Chondrocyte (in vitro differentiated cells): ENCODE data around the gene TFPI. TPM values are rescaled to one million over a fixed set of nuclear protein-coding genes. Genes with fewer than 3 reads are reported as not detected.

Experiments used
- DNase-seq: peaks from one replicate; pipeline ENCODE4 v3.0.0; 2021; ENCODE audit warnings: mixed read lengths, low spot score
- H3K27ac Mint-ChIP-seq: one replicate; pipeline ENCODE4 v1.8.0; 2021; ENCODE audit warnings: mild to moderate bottlenecking, moderate library complexity, mixed read lengths; ENCODE audit not compliant: unreplicated experiment
- H3K27me3 Mint-ChIP-seq: 2 replicates; pipeline ENCODE4 v1.8.0; 2021; ENCODE audit warnings: low read depth, mixed read lengths
- H3K36me3 Mint-ChIP-seq: 2 replicates; pipeline ENCODE4 v1.8.0; 2021; ENCODE audit warnings: low read depth, mixed read lengths
- H3K4me1 Mint-ChIP-seq: 2 replicates; pipeline ENCODE4 v1.8.0; 2021; ENCODE audit warnings: low read depth, mild to moderate bottlenecking, mixed read lengths
- H3K4me3 Mint-ChIP-seq: one replicate; pipeline ENCODE4 v1.8.0; 2021; ENCODE audit warnings: mild to moderate bottlenecking, moderate library complexity, mixed read lengths; ENCODE audit not compliant: unreplicated experiment
- H3K9me3 Mint-ChIP-seq: 2 replicates; pipeline ENCODE4 v1.8.0; 2021; ENCODE audit warnings: low read depth, mixed read lengths
- total RNA-seq: library from RNA; stranded (reverse); gene quantifications from 3 replicates; pipeline ENCODE4 v1.2.1, GENCODE V29; 2021
- TF ChIP-seq, protein P1 (sequence below): fragments of 200-600 bp; sonication (generic); IDR thresholded peaks from 2 replicates; pipeline ENCODE4 v1.5.0; 2021; ENCODE audit warnings: antibody characterized with exemption, mild to moderate bottlenecking, moderate library complexity

The TFPI gene
- total RNA-seq, 1 donor from 2014 or later = 161 TPM

DNA sequence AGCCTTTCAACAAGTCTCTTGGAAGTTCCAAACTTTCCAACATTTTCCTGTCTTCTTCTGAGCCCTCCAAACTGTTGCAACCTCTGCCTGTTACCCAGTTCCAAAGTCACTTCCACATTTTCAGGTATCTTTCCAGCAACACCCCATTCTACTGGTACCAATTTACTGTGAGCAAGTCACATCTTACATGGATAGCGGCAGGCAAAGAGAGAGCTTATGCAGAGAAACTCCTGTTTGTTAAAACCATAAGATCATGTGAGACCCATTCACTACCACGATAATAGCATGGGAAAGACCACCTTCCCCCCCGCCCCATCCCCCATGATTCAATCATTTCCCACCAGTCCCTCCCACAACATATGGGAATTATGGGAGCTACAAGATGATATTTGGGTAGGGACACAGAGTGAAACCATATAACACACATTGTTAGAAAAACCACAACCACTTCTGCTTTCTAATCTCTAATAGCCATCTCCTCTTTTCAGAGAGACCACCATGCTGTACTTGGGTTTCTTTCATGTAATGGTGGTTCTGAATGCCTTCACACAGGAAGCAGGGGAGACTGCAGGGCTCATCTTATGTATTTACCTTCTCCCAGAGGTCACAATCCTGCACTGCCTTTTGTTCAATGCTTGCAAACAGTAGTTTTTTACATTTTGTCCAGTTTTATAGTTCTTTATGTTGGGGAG is 60.2 kb downstream of the TFPI start:
- no peak for DNase-seq
- Mint-ChIP-seq H3K36me3 (peaks cover 36% of the 10 kb centered on the region), H3K27ac (no peak overlapping the region), H3K27me3 (no peaks in the 10 kb centered on the region), H3K4me3 (no peak overlapping the region), H3K4me1 (peaks cover 1% of the 10 kb centered on the region), H3K9me3 (peaks cover 8% of the 10 kb centered on the region)
- TF ChIP-seq, protein P1, sequence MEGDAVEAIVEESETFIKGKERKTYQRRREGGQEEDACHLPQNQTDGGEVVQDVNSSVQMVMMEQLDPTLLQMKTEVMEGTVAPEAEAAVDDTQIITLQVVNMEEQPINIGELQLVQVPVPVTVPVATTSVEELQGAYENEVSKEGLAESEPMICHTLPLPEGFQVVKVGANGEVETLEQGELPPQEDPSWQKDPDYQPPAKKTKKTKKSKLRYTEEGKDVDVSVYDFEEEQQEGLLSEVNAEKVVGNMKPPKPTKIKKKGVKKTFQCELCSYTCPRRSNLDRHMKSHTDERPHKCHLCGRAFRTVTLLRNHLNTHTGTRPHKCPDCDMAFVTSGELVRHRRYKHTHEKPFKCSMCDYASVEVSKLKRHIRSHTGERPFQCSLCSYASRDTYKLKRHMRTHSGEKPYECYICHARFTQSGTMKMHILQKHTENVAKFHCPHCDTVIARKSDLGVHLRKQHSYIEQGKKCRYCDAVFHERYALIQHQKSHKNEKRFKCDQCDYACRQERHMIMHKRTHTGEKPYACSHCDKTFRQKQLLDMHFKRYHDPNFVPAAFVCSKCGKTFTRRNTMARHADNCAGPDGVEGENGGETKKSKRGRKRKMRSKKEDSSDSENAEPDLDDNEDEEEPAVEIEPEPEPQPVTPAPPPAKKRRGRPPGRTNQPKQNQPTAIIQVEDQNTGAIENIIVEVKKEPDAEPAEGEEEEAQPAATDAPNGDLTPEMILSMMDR = no peak

GRCh38 chr2:187493180-187493579 is 61.1 kb downstream of the TFPI start:
- H3K4me3 Mint-ChIP-seq = no peak overlapping the region
- H3K27ac Mint-ChIP-seq = no peak overlapping the region
- TF ChIP-seq, protein P1 = no peak
- no peak for DNase-seq
- peaks cover 6% of the 10 kb centered on the region for H3K4me1 Mint-ChIP-seq
- H3K27me3 Mint-ChIP-seq = no peaks in the 10 kb centered on the region
- H3K36me3 Mint-ChIP-seq = peaks cover 37% of the 10 kb centered on the region
- peaks cover 8% of the 10 kb centered on the region for H3K9me3 Mint-ChIP-seq

DNA sequence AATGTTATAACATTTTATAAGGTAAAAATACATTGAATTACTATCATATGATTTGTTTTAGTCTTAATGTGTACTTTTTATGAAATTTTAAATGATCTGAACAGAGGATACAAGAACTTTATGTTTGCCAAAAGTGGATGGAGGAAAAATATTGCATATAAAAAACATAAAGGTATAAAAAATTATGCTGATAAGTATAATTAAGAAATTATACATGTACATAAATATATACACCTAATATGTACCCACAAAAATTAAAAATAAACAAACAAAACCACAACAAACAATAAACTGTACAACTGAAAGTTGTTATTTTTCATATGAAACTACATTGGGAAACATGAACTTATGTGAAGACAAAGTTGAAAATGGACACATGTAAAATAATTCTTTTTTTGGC is 68.0 kb downstream of the TFPI start:
- Mint-ChIP-seq H3K4me3 (no peak overlapping the region), H3K4me1 (peaks cover 6% of the 10 kb centered on the region), H3K36me3 (peaks cover 14% of the 10 kb centered on the region), H3K27ac (no peak overlapping the region), H3K9me3 (no peaks in the 10 kb centered on the region), H3K27me3 (no peaks in the 10 kb centered on the region)
- TF ChIP-seq, protein P1 = no peak
- no peak for DNase-seq

DNA sequence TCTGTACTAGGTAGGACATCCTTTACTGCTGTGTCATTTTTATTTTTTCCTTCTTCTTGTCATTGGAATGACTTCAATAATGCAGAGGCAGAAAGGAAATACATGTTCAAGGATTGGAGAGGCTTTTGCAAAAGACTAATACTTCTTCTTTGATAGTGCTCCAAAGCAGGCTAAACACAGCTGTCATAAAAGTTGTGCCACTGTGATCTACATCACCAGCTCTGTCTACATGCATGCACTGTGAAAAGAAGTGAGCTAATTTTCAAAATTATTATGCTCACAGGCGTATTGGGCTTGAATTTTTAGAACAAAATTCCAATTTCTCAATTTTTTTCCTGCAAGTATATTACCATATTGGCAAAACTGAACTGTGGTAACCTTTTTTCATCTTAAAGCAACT is 68.7 kb downstream of the TFPI start:
- TF ChIP-seq, protein P1 = no peak
- no peak overlapping the region for H3K4me3 Mint-ChIP-seq

DNA sequence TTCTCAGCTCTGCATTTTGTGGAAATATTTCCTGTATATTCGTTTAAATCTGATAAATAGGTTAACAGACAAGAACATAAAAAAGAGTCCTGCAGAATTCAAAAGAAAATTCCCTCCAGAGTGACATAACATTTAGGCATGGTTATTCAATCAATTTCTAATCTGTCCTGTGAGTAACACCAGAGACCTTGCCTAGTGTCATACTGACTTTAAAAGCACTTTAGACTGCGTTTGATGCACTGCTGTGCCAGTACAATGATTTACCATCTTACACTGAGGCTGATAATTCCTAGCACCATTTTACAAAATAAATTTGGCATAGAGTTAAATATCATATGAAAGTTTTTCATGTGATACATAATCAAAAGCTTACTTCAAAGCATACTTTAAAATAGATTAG is 70.7 kb downstream of the TFPI start:
- H3K36me3 Mint-ChIP-seq = peaks cover 20% of the 10 kb centered on the region
- H3K4me1 Mint-ChIP-seq = peaks cover 5% of the 10 kb centered on the region
- H3K9me3 Mint-ChIP-seq = no peaks in the 10 kb centered on the region
- H3K27me3 Mint-ChIP-seq = no peaks in the 10 kb centered on the region
- TF ChIP-seq, protein P1 = no peak
- no peak overlapping the region for H3K4me3 Mint-ChIP-seq
- H3K27ac Mint-ChIP-seq = no peak overlapping the region
- DNase-seq = no peak

More for the DNA sequence above, 68.7 kb downstream of the TFPI start:
- H3K4me1 Mint-ChIP-seq = peaks cover 6% of the 10 kb centered on the region
- no peak for DNase-seq
- H3K9me3 Mint-ChIP-seq = no peaks in the 10 kb centered on the region
- H3K27ac Mint-ChIP-seq = no peak overlapping the region
- peaks cover 13% of the 10 kb centered on the region for H3K36me3 Mint-ChIP-seq
- no peaks in the 10 kb centered on the region for H3K27me3 Mint-ChIP-seq
